ENCODE measurements around the gene FAM76B. TPM values are rescaled to one million over a fixed set of nuclear protein-coding genes. Genes with fewer than 3 reads are reported as not detected.

FAM76B gene
- total RNA-seq, 1 donor from 2014 or later = 53.0 TPM

DNA sequence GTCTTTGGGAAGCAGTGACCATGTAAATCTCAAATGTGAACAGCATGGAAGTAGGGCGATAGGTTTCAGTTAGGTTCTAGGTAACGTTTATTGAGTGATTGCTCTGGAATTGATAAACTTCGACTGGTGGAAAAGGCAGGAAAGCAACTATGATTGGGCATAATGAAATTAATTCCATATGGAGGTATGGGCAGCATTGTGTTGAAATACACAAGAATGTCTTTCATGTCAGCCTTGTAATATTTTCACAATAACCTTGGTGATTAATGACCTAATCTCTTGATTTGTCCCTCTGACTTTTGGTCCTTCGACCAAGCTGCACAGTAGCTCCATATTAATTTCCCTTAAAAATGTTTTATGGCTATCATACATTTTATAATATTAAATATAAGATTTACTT is 3.5 kb upstream of the FAM76B start:
- POLR2A ChIA-PET = interaction anchor here (0.6 kb wide), 1 partner anchor 642 kb away, joined by 3 read pairs; no protein-coding TSS in a partner anchor
- no peak for DNase-seq
- Mint-ChIP-seq H3K4me3 (no peak overlapping the region), H3K4me1 (peaks cover 42% of the 10 kb centered on the region), H3K27ac (no peak overlapping the region), H3K27me3 (no peaks in the 10 kb centered on the region), H3K36me3 (ENCODE audit: low read depth) (peaks cover 22% of the 10 kb centered on the region), H3K9me3 (no peaks in the 10 kb centered on the region)
- no peak for TF ChIP-seq CTCF (IDR thresholded peaks at IDR 0.05)
- no peak for ATAC-seq (ENCODE audit: low read depth)
- intact Hi-C loops (cut with micrococcal nuclease) = loop anchor here (5.0 kb wide), 2 partner anchors 129 to 449 kb away; partner anchors contain the start of gene MTMR2
- CTCF ChIA-PET = no interaction called here

DNA sequence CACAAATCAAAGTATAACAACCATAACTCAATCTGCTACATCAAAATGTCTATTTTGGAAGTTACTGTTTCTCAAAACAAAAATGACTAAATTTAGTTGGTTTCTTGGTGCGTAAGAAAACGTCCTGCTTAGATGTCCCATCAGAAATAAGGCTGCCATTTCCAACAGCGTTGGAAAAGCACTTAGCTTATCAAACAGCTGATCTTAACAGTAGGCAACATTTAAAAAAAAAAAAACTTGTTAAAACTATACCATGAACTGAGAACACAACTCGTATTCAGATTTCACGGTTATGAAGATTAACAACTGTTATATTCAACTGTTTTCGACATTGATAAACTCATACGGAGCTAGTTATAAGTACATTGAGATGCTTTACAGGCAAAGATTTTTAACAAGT is 3.1 kb upstream of the FAM76B start:
- H3K36me3 Mint-ChIP-seq (ENCODE audit: low read depth) = peaks cover 26% of the 10 kb centered on the region
- CTCF ChIA-PET = no interaction called here
- peaks cover 45% of the 10 kb centered on the region for H3K4me1 Mint-ChIP-seq

DNA sequence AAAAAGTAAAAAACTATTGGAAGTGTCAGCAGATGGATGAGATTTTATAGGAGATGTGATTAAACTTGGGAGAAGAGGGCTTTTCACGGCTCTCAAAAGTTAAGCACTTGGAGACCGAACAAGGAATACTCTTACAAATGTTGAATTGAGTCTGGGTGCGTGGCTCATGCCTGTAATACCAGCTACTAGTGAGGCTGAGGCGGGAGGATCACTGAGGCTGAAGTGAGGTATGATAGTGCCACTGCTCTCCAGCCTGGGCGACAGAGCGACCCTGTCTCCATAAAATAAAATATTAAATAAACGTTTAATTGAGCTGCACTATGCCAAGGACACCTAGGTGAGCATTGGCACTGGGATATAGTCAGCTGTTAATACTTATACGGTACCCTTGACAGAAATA is 2.6 kb upstream of the FAM76B start:
- Mint-ChIP-seq H3K27me3 (no peaks in the 10 kb centered on the region), H3K27ac (no peak overlapping the region), H3K9me3 (no peaks in the 10 kb centered on the region), H3K36me3 (ENCODE audit: low read depth) (peaks cover 30% of the 10 kb centered on the region), H3K4me3 (peak overlapping the region; percentile 100), H3K4me1 (peaks cover 45% of the 10 kb centered on the region)
- POLR2A ChIA-PET = interaction anchor here (2.8 to 3.8 kb wide), 2 partner anchors 597 to 819 kb away, joined by 11 to 29 read pairs; partner anchors contain the start of genes CCDC82, CWC15, JRKL and KDM4D
- no peak for TF ChIP-seq CTCF (IDR thresholded peaks at IDR 0.05)
- intact Hi-C loops (cut with micrococcal nuclease) = loop anchor here (5.0 kb wide), 2 partner anchors 130 to 450 kb away; partner anchors contain the start of gene MTMR2
- ATAC-seq (ENCODE audit: low read depth) (no peak), DNase-seq (no peak)
- CTCF ChIA-PET = interaction anchor here (1.9 kb wide), 1 partner anchor 640 kb away, joined by 7 read pairs; no protein-coding TSS in a partner anchor

More for the DNA sequence above, 3.1 kb upstream of the FAM76B start:
- no peaks in the 10 kb centered on the region for H3K9me3 Mint-ChIP-seq
- no peak overlapping the region for H3K27ac Mint-ChIP-seq
- no peak for TF ChIP-seq CTCF (IDR thresholded peaks at IDR 0.05)
- no peak for ATAC-seq (ENCODE audit: low read depth)
- POLR2A ChIA-PET = interaction anchor here (0.6 kb wide), 1 partner anchor 641 kb away, joined by 3 read pairs; no protein-coding TSS in a partner anchor
- DNase-seq = no peak
- H3K4me3 Mint-ChIP-seq = no peak overlapping the region
- H3K27me3 Mint-ChIP-seq = no peaks in the 10 kb centered on the region
- intact Hi-C loops (cut with micrococcal nuclease) = loop anchor here (5.0 kb wide), 2 partner anchors 130 to 450 kb away; partner anchors contain the start of gene MTMR2

DNA sequence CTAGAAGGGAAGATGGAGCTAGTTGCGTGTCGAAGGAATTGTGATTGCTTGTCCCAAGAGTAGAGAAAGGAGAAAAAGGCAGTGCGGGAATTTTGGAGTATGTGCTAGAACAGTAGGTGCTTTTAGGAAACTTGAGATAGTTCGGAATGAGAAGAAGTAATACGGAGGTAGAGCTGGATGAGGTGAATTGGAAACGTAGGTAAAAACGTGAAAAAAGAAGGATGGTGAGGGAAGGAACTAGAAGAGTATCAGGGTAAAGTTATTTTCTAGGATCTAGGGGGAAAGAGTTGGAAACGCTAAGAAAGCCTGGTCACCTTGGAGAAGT is 2.1 kb upstream of the FAM76B start:
- no peak for DNase-seq
- H3K27me3 Mint-ChIP-seq = no peaks in the 10 kb centered on the region
- TF ChIP-seq CTCF (IDR thresholded peaks at IDR 0.05) = no peak
- POLR2A ChIA-PET = interaction anchor here (2.8 to 3.8 kb wide), 3 partner anchors 81 to 818 kb away, joined by 11 to 29 read pairs (median 12); partner anchors contain the start of genes CCDC82, CWC15, JRKL and KDM4D
- CTCF ChIA-PET = interaction anchor here (1.3 to 1.9 kb wide), 2 partner anchors 45 to 640 kb away, joined by 3 to 7 read pairs; no protein-coding TSS in a partner anchor
- H3K27ac Mint-ChIP-seq = peak overlapping the region; percentile 100
- intact Hi-C loops (cut with micrococcal nuclease) = loop anchor here (5.0 kb wide), 2 partner anchors 131 to 451 kb away; partner anchors contain the start of gene MTMR2
- peaks cover 47% of the 10 kb centered on the region for H3K4me1 Mint-ChIP-seq
- peaks cover 34% of the 10 kb centered on the region for H3K36me3 Mint-ChIP-seq (ENCODE audit: low read depth)
- H3K4me3 Mint-ChIP-seq = peak overlapping the region; percentile 100
- no peak for ATAC-seq (ENCODE audit: low read depth)
- H3K9me3 Mint-ChIP-seq = no peaks in the 10 kb centered on the region

DNA sequence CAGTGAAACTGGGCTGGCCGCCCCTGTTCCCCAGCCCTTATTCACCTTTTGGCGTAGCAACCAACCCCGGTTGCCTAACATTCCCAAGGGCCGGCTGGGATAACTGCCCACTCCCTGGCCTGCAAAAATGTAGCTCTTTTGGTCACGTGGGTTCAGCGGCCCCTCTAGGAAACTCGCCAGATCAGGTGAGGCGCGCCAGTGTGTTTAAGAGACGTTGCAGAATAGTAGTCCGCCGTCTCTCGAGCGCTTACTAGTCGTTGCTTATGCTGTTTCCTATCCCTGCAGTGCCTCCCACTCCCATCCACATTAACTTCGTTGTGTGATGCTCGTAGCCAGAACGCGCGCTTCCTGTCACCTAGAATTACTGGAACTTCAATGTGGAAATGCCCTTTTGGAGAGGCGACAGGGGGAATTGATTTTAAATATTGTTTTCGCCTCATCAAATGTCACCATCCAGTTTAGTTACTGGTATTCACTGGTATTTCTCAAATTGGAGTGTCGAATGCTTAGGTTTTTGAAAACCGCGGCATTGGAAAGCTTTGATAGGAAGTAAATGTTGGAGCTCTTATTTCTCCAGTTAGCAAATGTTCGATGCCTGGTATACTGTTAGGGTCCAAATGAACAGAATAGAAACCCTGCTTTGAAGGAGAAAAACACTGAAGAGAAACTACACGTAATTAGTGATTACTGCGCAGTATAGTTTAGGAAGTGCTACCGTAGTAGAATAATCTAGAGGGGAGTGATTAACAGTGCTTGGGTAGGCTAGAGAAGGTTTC is 1.5 kb upstream of the FAM76B start:
- H3K27me3 Mint-ChIP-seq = no peaks in the 10 kb centered on the region
- POLR2A ChIA-PET = interaction anchor here (0.5 to 3.8 kb wide), 18 partner anchors 12 to 1662 kb away, joined by 3 to 41 read pairs (median 10); partner anchors contain the start of genes CCDC82, CWC15, JRKL and KDM4D
- no peak for ATAC-seq (ENCODE audit: low read depth)
- H3K4me1 Mint-ChIP-seq = peaks cover 47% of the 10 kb centered on the region
- peak overlapping the region; percentile 100 for H3K4me3 Mint-ChIP-seq
- TF ChIP-seq CTCF (IDR thresholded peaks at IDR 0.05) = no peak
- CTCF ChIA-PET = interaction anchor here (0.8 to 1.9 kb wide), 3 partner anchors 45 to 639 kb away, joined by 3 to 7 read pairs (median 3); no protein-coding TSS in a partner anchor
- no peak for DNase-seq
- H3K36me3 Mint-ChIP-seq (ENCODE audit: low read depth) = peaks cover 38% of the 10 kb centered on the region
- H3K27ac Mint-ChIP-seq = peak overlapping the region; percentile 100
- H3K9me3 Mint-ChIP-seq = no peaks in the 10 kb centered on the region
- intact Hi-C loops (cut with micrococcal nuclease) = loop anchor here (1.0 to 5.0 kb wide), 8 partner anchors 76 to 1298 kb away; partner anchors contain the start of genes ANKRD49, CCDC82, CWC15 and KDM4D

Measured in activated B cell treated with CpG ODN at 0.5 μM for 24 hours (primary cell).